ENCODE measurements around the gene SPATA1.
"Not testable (repeated sequence)": the region's sequence is repeated elsewhere in the genome, so short reads cannot be mapped to it uniquely, and the experiment has no call there.

SPATA1 gene

GRCh38 chr1:84594959-84595358 lies 88.8 kb downstream of the SPATA1 start:
- not testable (repeated sequence) for DNase-seq (ENCODE audit: low spot score)

GRCh38 chr1:84597011-84597410 lies 90.8 kb downstream of the SPATA1 start:
- DNase-seq (ENCODE audit: low spot score): no peak

GRCh38 chr1:84598418-84598817 lies 92.2 kb downstream of the SPATA1 start:
- DNase-seq (ENCODE audit: low spot score): no peak

- DNase-seq (ENCODE audit: low spot score): no peak
Observed at GRCh38 chr1:84598846-84599741, 92.9 kb downstream of the SPATA1 start.

- no peak for DNase-seq (ENCODE audit: low spot score)
Observed at GRCh38 chr1:84600796-84601195, 94.6 kb downstream of the SPATA1 start.

GRCh38 chr1:84603223-84603622 lies 97.0 kb downstream of the SPATA1 start:
- DNase-seq (ENCODE audit: low spot score): no peak

- DNase-seq (ENCODE audit: low spot score): peak; percentile 52
Observed at GRCh38 chr1:84603941-84604830, 98.0 kb downstream of the SPATA1 start.

DNA sequence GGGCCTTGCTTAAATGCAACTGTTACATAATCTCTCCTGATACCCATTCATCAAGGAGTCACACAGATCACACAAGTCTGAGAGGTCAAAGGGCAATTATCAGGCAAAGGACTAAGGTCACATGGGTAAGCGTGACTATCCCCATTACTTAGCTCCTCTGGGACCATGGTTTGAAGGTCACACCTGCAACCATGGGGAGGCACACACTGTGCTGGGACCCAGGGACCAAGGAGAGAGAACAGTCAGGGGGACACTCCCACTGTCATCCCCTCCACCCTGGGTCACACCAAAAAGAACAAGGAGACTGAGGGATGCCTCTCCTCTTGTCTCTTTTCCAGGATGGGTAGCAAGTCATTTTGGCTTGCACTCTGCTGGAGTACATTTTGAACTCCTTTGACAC lies 99.0 kb downstream of the SPATA1 start:
- DNase-seq (ENCODE audit: low spot score): no peak

DNA sequence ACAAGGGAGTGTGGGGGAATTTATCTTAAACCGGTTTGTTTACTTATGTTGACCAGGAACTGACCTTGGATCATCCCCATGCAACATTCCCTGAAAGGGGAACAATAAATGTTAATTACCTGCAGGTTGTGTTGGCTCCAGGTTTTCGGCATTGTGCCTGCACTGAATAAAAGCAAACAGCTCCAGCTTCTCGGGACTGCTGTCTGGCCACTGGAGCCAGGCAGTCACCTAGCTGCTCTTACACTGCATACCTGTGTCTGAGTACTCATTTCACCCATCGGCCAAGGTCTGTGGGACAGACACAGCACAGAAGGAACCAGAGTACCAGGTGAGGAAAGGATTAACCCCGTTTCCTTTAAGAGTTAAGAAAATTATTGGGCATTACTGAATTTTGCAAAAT lies 100.8 kb downstream of the SPATA1 start:
- DNase-seq (ENCODE audit: low spot score): no peak

- no peak for DNase-seq (ENCODE audit: low spot score)
Observed at GRCh38 chr1:84611091-84611490, 104.9 kb downstream of the SPATA1 start.

DNA sequence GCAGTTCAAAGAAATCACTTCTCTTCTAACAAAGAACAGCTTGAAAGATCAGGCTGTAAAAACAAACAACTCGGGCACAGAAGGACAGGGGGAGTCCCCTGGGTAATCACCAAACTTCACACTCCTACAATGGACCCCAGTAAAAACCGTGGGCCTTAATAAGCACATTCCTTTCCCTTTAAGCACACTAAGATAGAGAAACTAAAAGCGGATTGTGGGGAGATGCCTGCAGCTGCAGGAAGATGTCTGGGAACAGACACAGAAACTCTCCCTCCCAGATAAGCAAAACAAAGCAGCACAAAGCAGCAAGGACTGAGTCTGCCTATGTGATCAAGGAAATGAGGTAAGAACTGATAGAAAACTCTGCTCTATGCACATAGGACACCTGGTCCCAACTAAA lies 105.6 kb downstream of the SPATA1 start:
- DNase-seq (ENCODE audit: low spot score): no peak

DNA sequence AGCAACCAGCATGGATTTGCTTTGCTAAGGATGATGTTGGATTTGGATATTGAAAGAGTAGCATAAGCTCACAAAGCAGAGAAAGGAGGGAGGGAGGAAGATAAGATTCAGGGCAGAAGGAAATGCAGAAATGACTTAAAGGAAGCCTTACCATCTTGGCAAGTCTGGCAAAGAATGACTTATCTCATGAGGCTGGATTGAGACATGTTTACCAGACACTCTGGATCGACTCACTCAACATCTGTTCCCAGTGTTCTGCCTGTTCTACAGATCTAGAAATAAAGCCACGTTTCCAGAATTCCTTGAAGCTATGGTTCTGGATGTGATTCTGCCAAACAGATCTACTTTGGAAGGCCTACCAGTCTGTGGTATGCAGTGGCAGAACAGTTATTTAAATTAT lies 106.8 kb downstream of the SPATA1 start:
- DNase-seq (ENCODE audit: low spot score): no peak

- no peak for DNase-seq (ENCODE audit: low spot score)
Observed at GRCh38 chr1:84613887-84614286, 107.7 kb downstream of the SPATA1 start.

DNA sequence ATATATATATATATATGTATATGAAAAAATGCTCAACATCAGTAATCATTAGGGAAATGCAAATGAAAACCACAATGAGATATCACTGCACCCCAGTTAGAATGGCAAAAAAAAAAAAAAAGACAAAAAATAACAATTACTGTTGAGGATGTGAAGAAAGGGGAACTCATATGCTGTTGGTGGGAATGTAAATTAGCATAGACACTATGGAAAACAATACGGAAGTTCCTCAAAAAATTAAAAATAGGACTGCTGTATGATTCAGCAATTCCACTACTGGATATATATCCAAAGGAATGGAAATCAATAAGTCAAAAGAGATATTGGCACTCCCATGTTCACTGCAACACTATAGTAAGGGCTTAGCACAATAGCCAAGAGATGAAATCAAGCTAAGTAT lies 109.6 kb downstream of the SPATA1 start:
- no peak for DNase-seq (ENCODE audit: low spot score)
